Dendritic cell treated with granulocyte-macrophage colony-stimulating factor and Interleukin-4, amounts not matched to agents 40 ng/mL and 50 ng/mL, for 4 days (primary cell): Measurements from ENCODE around the gene TFIP11.

ENCODE experiments used
- H3K27ac Mint-ChIP-seq: one replicate; pipeline ENCODE4 v1.8.0; 2022; ENCODE audit warnings: mild to moderate bottlenecking, mixed read lengths
- H3K27me3 Mint-ChIP-seq: one replicate; pipeline ENCODE4 v1.8.0; 2022; ENCODE audit warnings: mild to moderate bottlenecking, mixed read lengths
- H3K36me3 Mint-ChIP-seq: one replicate; pipeline ENCODE4 v1.8.0; 2022; ENCODE audit warnings: low read depth, mixed read lengths
- H3K4me1 Mint-ChIP-seq: one replicate; pipeline ENCODE4 v1.8.0; 2022; ENCODE audit warnings: low read depth, mixed read lengths
- H3K4me3 Mint-ChIP-seq: one replicate; pipeline ENCODE4 v1.8.0; 2022; ENCODE audit warnings: mild to moderate bottlenecking, moderate library complexity, mixed read lengths
- H3K9me3 Mint-ChIP-seq: one replicate; pipeline ENCODE4 v1.8.0; 2022; ENCODE audit warnings: mixed read lengths
- intact Hi-C: fragments of 100-400 bp; cut with micrococcal nuclease; formaldehyde crosslinking; loops from one replicate; pipeline ENCODE4 v1.15.0; 2022

The TFIP11 gene

GRCh38 chr22:26512149-26512793 lies at the start of gene TFIP11:
TFIP11 (minus strand) TSS chr22:26512473; CDS start chr22:26510272, 2,201 bp downstream.
- Mint-ChIP-seq H3K4me3 (peak within 1 kb of the TSS; percentile 100), H3K9me3 (no peaks in the 10 kb centered on the region), H3K27me3 (no peaks in the 10 kb centered on the region), H3K4me1 (peaks cover 31% of the 10 kb centered on the region), H3K27ac (peak within 1 kb of the TSS; percentile 94), H3K36me3 (peaks cover 39% of the 10 kb centered on the region)
- intact Hi-C loops, result loop anchor here (1.0 to 2.0 kb wide), 2 partner anchors 29 to 161 kb away; partner anchors contain the start of genes HPS4 and SRRD

- H3K27me3 Mint-ChIP-seq, result no peaks in the 10 kb centered on the region
- peaks cover 34% of the 10 kb centered on the region for H3K4me1 Mint-ChIP-seq
- no peaks in the 10 kb centered on the region for H3K9me3 Mint-ChIP-seq
- peaks cover 48% of the 10 kb centered on the region for H3K36me3 Mint-ChIP-seq
- intact Hi-C loops, result no loop called here
- no peak overlapping the region for H3K4me3 Mint-ChIP-seq
- no peak overlapping the region for H3K27ac Mint-ChIP-seq
Observed at GRCh38 chr22:26561756-26562417, 49.6 kb upstream of the TFIP11 start.

GRCh38 chr22:26559961-26560575 lies 47.8 kb upstream of the TFIP11 start:
- Mint-ChIP-seq H3K4me3 (no peak overlapping the region), H3K27me3 (no peaks in the 10 kb centered on the region), H3K27ac (peak overlapping the region; percentile 23), H3K9me3 (no peaks in the 10 kb centered on the region), H3K36me3 (peaks cover 41% of the 10 kb centered on the region), H3K4me1 (peaks cover 26% of the 10 kb centered on the region)
- intact Hi-C loops, result no loop called here

GRCh38 chr22:26558248-26558895 lies 46.1 kb upstream of the TFIP11 start:
- peak overlapping the region; percentile 7 for H3K27ac Mint-ChIP-seq
- H3K9me3 Mint-ChIP-seq, result no peaks in the 10 kb centered on the region
- H3K27me3 Mint-ChIP-seq, result no peaks in the 10 kb centered on the region
- peaks cover 36% of the 10 kb centered on the region for H3K4me1 Mint-ChIP-seq
- no peak overlapping the region for H3K4me3 Mint-ChIP-seq
- intact Hi-C loops, result no loop called here
- H3K36me3 Mint-ChIP-seq, result peaks cover 24% of the 10 kb centered on the region

- intact Hi-C loops, result no loop called here
- H3K27me3 Mint-ChIP-seq, result no peaks in the 10 kb centered on the region
- no peak overlapping the region for H3K27ac Mint-ChIP-seq
- H3K36me3 Mint-ChIP-seq, result peaks cover 24% of the 10 kb centered on the region
- no peak overlapping the region for H3K4me3 Mint-ChIP-seq
- no peaks in the 10 kb centered on the region for H3K9me3 Mint-ChIP-seq
- peaks cover 39% of the 10 kb centered on the region for H3K4me1 Mint-ChIP-seq
Observed at GRCh38 chr22:26556904-26557303, 44.6 kb upstream of the TFIP11 start.

GRCh38 chr22:26555478-26555877 lies 43.2 kb upstream of the TFIP11 start:
- Mint-ChIP-seq H3K4me1 (peaks cover 33% of the 10 kb centered on the region), H3K9me3 (no peaks in the 10 kb centered on the region), H3K27me3 (no peaks in the 10 kb centered on the region), H3K27ac (no peak overlapping the region), H3K36me3 (peaks cover 36% of the 10 kb centered on the region), H3K4me3 (no peak overlapping the region)
- intact Hi-C loops, result no loop called here

- Mint-ChIP-seq H3K4me1 (peaks cover 33% of the 10 kb centered on the region), H3K36me3 (peaks cover 41% of the 10 kb centered on the region), H3K27me3 (no peaks in the 10 kb centered on the region), H3K9me3 (no peaks in the 10 kb centered on the region), H3K27ac (no peak overlapping the region), H3K4me3 (no peak overlapping the region)
- intact Hi-C loops, result no loop called here
Observed at GRCh38 chr22:26554956-26555355, 42.7 kb upstream of the TFIP11 start.

- Mint-ChIP-seq H3K4me3 (no peak overlapping the region), H3K27ac (no peak overlapping the region), H3K4me1 (peaks cover 30% of the 10 kb centered on the region), H3K36me3 (peaks cover 41% of the 10 kb centered on the region), H3K9me3 (no peaks in the 10 kb centered on the region), H3K27me3 (no peaks in the 10 kb centered on the region)
- intact Hi-C loops, result no loop called here
Observed at GRCh38 chr22:26553056-26553752, 40.9 kb upstream of the TFIP11 start.

GRCh38 chr22:26552466-26552865 lies 40.2 kb upstream of the TFIP11 start:
- Mint-ChIP-seq H3K27me3 (no peaks in the 10 kb centered on the region), H3K4me1 (peaks cover 34% of the 10 kb centered on the region), H3K36me3 (peaks cover 39% of the 10 kb centered on the region), H3K9me3 (no peaks in the 10 kb centered on the region), H3K27ac (no peak overlapping the region), H3K4me3 (no peak overlapping the region)
- intact Hi-C loops, result no loop called here

- no peaks in the 10 kb centered on the region for H3K9me3 Mint-ChIP-seq
- no peak overlapping the region for H3K4me3 Mint-ChIP-seq
- H3K4me1 Mint-ChIP-seq, result peaks cover 43% of the 10 kb centered on the region
- no peak overlapping the region for H3K27ac Mint-ChIP-seq
- intact Hi-C loops, result no loop called here
- peaks cover 43% of the 10 kb centered on the region for H3K36me3 Mint-ChIP-seq
- no peaks in the 10 kb centered on the region for H3K27me3 Mint-ChIP-seq
Observed at GRCh38 chr22:26551568-26551967, 39.3 kb upstream of the TFIP11 start.

- Mint-ChIP-seq H3K27me3 (no peaks in the 10 kb centered on the region), H3K9me3 (no peaks in the 10 kb centered on the region), H3K36me3 (peaks cover 49% of the 10 kb centered on the region), H3K4me1 (peaks cover 50% of the 10 kb centered on the region), H3K27ac (no peak overlapping the region), H3K4me3 (no peak overlapping the region)
- intact Hi-C loops, result no loop called here
Observed at GRCh38 chr22:26550498-26551033, 38.3 kb upstream of the TFIP11 start.

- Mint-ChIP-seq H3K27me3 (no peaks in the 10 kb centered on the region), H3K27ac (no peak overlapping the region), H3K4me3 (no peak overlapping the region), H3K36me3 (peaks cover 47% of the 10 kb centered on the region), H3K4me1 (peaks cover 52% of the 10 kb centered on the region), H3K9me3 (no peaks in the 10 kb centered on the region)
- intact Hi-C loops, result no loop called here
Observed at GRCh38 chr22:26549902-26550497, 37.7 kb upstream of the TFIP11 start.

GRCh38 chr22:26548984-26549383 lies 36.7 kb upstream of the TFIP11 start:
- peaks cover 59% of the 10 kb centered on the region for H3K4me1 Mint-ChIP-seq
- H3K27ac Mint-ChIP-seq, result no peak overlapping the region
- H3K36me3 Mint-ChIP-seq, result peaks cover 55% of the 10 kb centered on the region

More at GRCh38 chr22:26548984-26549383, 36.7 kb upstream of the TFIP11 start:
- no peaks in the 10 kb centered on the region for H3K9me3 Mint-ChIP-seq
- intact Hi-C loops, result no loop called here
- no peaks in the 10 kb centered on the region for H3K27me3 Mint-ChIP-seq
- no peak overlapping the region for H3K4me3 Mint-ChIP-seq
